Mammary epithelial cell (primary cell): ENCODE measurements around the gene ICA1.

ENCODE experiments used
- EZH2 ChIP-seq: IDR thresholded peaks from 2 replicates; pipeline ENCODE4 v1.6.1; 2012; ENCODE audit warnings: low read length, inconsistent platforms, borderline replicate concordance
- TF ChIP-seq, protein P1 (sequence below), 2 donors: IDR thresholded peaks in 1 of 2; conservative IDR thresholded peaks in 1 of 2; 2 replicates each; pipeline ENCODE4 v1.5.1; 2011 to 2012; ENCODE audit warnings: inconsistent platforms in 2 of 2, low read length in 2 of 2, mild to moderate bottlenecking in 2 of 2, control low read depth in 1 of 2, low read depth in 1 of 2; ENCODE audit not compliant: insufficient read depth in 1 of 2; ENCODE audit errors: extremely low read depth in 1 of 2

DNA sequence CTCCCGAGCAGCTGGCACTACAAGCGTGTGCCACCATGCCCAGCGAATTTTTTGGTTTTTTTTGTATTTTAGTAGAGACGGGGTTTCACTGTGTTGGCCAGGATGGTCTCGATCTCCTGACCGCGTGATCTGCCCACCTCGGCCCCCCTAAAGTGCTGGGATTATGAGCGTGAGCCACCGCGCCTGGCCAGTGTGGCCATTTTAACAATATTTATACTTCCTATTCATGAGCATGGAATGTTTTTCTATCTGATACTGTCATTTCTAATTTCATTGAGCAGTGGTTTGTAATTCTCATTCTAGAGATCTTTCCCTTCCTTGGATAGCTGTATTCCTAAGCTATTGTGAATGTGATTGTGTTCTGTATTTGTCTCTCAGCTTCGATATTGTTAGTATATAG, 197.1 kb downstream of the ICA1 start:
- no peak for TF ChIP-seq EZH2
- TF ChIP-seq, protein P1, sequence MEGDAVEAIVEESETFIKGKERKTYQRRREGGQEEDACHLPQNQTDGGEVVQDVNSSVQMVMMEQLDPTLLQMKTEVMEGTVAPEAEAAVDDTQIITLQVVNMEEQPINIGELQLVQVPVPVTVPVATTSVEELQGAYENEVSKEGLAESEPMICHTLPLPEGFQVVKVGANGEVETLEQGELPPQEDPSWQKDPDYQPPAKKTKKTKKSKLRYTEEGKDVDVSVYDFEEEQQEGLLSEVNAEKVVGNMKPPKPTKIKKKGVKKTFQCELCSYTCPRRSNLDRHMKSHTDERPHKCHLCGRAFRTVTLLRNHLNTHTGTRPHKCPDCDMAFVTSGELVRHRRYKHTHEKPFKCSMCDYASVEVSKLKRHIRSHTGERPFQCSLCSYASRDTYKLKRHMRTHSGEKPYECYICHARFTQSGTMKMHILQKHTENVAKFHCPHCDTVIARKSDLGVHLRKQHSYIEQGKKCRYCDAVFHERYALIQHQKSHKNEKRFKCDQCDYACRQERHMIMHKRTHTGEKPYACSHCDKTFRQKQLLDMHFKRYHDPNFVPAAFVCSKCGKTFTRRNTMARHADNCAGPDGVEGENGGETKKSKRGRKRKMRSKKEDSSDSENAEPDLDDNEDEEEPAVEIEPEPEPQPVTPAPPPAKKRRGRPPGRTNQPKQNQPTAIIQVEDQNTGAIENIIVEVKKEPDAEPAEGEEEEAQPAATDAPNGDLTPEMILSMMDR (conservative IDR thresholded peaks at IDR 0.05 in 1 of 2, IDR thresholded peaks at IDR 0.05 in 1 of 2; ENCODE audit: extremely low read depth in 1 of 2, insufficient read depth in 1 of 2, low read depth in 1 of 2, low read length in 2 of 2): no peak
